Measurements from ENCODE around the gene LMAN1L. TPM values are rescaled to one million over a fixed set of nuclear protein-coding genes. Genes with fewer than 3 reads are reported as not detected.
A peak's percentile ranks its signal among the peaks of the same experiment; 100 is the strongest.

Gene LMAN1L
- total RNA-seq, 1 donor from 2014 or later = 0.75 TPM

DNA sequence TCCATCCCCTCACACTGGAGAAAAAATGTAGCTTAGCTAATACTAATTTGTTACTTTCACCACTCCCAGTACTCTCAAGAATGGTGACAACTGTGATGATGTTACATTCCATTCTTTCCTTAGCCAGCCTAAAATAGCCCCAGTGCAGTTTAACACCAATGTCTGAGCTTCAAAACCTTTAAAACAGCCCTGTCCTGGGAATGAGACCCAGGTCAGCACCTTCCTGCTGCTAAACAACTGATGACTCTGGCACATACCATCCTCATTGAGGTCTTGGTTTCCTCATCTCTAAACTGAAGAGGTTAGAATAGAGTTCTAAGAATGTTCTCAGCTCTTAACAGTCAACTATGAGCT lies 56.7 kb downstream of the LMAN1L start:
- Mint-ChIP-seq H3K27me3 (ENCODE audit: insufficient read depth) (no peaks in the 10 kb centered on the region), H3K36me3 (ENCODE audit: low read depth) (peaks cover 27% of the 10 kb centered on the region), H3K27ac (peak overlapping the region; percentile 94), H3K4me1 (ENCODE audit: low read depth) (peaks cover 67% of the 10 kb centered on the region), H3K4me3 (peak overlapping the region; percentile 97), H3K9me3 (no peaks in the 10 kb centered on the region)
- intact Hi-C loops (cut with micrococcal nuclease) = no loop called here
- DNase-seq (ENCODE audit: low spot score) = no peak

DNA sequence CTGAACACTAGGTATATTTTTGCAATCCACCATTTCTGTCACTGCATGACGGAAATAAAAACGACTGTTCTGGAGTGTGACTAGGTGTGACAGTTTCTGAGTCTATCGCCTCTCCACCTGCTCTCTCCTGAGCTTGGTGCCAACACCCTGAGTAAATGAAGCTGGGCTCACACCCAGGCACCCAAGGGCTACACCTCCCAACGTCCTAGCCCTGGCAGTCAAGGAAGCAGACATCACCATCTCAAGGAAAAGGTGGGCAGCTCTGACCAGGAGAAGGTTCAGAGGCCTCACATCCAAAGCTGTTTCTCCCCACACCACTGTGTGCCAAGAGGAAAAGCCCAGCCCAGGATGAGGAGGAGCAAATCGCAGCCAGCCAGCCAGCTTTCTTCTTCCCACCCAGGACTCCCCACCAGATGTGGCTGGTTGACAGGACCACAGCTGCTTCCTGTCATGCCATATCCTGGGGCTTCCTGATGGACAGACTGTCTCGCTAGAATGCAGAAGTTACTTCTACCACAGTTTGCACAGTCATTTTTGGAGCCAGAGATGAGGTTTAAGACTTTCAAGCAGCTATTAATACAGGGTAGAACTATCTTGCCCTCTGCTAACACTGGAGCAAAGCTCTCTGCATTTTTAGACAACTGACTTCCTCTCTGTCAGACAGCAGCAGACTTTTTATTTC lies 57.2 kb downstream of the LMAN1L start:
- no peaks in the 10 kb centered on the region for H3K27me3 Mint-ChIP-seq (ENCODE audit: insufficient read depth)
- H3K36me3 Mint-ChIP-seq (ENCODE audit: low read depth) = peaks cover 25% of the 10 kb centered on the region

DNA sequence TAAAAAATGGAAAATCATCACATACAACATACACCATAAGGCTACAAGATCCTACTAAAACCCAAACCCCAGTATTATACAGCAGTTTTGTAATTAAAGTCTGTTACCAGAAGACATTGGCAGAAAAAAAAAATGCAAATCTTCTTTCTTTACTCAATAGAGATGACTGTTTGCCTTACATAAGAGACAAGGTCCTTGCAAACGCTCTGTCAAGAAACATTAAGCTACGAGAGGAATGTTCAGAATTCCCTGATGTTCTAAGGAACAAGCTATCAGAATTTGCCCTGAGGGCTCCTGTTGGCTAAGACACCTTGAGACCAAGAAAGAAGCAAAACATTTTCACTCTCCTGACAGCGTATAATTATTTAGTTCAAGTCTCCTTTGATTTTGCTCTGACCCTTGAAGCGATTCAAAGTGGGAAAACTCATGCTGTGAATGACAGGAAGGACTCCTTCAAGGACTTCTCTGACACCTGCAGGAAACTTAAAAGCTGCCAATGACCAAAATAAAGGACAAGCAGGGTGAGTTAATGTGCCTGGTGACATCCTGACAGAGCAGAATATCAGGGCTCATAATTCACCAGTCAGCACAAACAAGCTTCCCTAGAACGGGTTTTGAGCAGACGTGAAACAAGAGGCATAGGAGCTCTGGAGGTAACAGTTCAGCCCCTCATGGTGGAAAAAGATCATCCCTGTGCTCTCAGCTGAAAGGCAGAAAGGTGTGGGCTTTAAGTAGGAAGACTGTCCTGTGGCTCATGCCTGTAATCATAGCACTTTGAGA lies 58.0 kb downstream of the LMAN1L start:
- Mint-ChIP-seq H3K27me3 (ENCODE audit: insufficient read depth) (no peaks in the 10 kb centered on the region), H3K27ac (peak overlapping the region; percentile 94), H3K4me1 (ENCODE audit: low read depth) (peaks cover 58% of the 10 kb centered on the region), H3K4me3 (peak overlapping the region; percentile 97), H3K9me3 (no peaks in the 10 kb centered on the region), H3K36me3 (ENCODE audit: low read depth) (peaks cover 22% of the 10 kb centered on the region)
- intact Hi-C loops (cut with micrococcal nuclease) = loop anchor here (1.0 to 10.0 kb wide), 3 partner anchors 85 to 876 kb away; partner anchors contain the start of genes PML, SIN3A and STOML1
- no peak for DNase-seq (ENCODE audit: low spot score)

More for the DNA sequence above, 57.2 kb downstream of the LMAN1L start:
- intact Hi-C loops (cut with micrococcal nuclease) = loop anchor here (1.0 to 10.0 kb wide), 3 partner anchors 85 to 875 kb away; partner anchors contain the start of genes PML, SIN3A and STOML1
- peak; percentile 59 for DNase-seq (ENCODE audit: low spot score)
- Mint-ChIP-seq H3K4me1 (ENCODE audit: low read depth) (peaks cover 64% of the 10 kb centered on the region), H3K27ac (peak overlapping the region; percentile 94), H3K9me3 (no peaks in the 10 kb centered on the region), H3K4me3 (peak overlapping the region; percentile 97)

DNA sequence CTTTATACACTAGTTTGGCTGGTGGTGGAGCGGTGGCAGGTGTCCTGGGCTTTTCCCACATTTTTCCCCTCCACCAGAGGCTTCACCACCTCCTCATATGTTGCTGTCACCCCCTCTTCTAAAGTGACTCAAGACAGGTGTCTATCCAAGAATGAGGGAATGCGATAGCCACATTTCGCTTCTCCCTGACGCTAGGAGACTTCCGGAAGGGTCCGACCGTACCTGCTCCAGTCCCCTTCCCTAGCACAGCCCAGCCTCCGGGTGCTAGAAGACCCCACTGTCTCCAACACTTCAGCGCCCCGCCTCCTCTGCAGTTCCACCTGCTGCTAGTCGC lies 60.0 kb downstream of the LMAN1L start:
- H3K4me3 Mint-ChIP-seq = peak overlapping the region; percentile 97
- H3K9me3 Mint-ChIP-seq = no peaks in the 10 kb centered on the region
- peaks cover 39% of the 10 kb centered on the region for H3K4me1 Mint-ChIP-seq (ENCODE audit: low read depth)
- DNase-seq (ENCODE audit: low spot score) = no peak
- peaks cover 19% of the 10 kb centered on the region for H3K36me3 Mint-ChIP-seq (ENCODE audit: low read depth)
- intact Hi-C loops (cut with micrococcal nuclease) = loop anchor here (1.0 to 10.0 kb wide), 8 partner anchors 17 to 878 kb away; partner anchors contain the start of genes COX5A, FAM219B, PML and SIN3A
- H3K27ac Mint-ChIP-seq = peak overlapping the region; percentile 86
- peaks cover 4% of the 10 kb centered on the region for H3K27me3 Mint-ChIP-seq (ENCODE audit: insufficient read depth)

DNA sequence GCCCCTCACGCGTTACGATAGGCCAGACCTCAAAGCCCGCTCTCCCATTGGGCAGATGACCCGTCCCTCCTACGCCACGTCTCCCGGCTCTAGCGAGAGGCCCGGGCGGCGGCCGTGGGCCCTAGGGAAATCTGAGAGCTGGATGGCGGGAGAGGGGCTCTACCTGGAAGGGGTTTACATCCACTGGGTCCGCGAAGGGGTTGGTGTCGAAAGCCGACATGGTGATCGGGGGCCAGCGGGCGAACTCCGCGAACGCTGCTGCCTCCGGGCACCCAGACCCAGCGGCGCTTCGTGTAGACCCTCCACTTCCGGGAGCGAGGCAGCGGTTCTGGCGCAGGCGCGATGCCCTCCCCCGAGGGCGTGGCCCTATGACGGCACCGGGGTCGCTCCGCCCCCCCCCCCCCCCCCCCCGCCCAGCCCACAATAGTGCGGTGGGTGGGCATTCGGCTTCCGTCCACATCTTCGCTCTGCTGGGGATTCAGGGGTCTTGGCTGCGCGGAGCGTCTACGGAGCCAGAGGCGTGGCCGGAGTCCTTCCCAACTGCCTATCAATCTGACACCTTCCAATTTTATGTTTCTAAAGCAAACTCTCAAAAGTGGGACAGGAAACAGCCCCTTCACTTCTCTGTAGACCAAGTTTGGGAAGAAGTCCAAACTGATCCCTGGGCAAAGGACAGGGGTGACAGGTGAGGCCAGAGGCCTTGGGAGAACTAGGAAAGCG lies 60.6 kb downstream of the LMAN1L start, which contains the start of gene SCAMP2:
Gene SCAMP2, minus strand, starts transcription at position 330 of the 720 bp plus-strand sequence. Its CDS starts 110 bp downstream, at position 220.
- peaks cover 34% of the 10 kb centered on the region for H3K4me1 Mint-ChIP-seq (ENCODE audit: low read depth)
- peak within 1 kb of the TSS; percentile 86 for H3K27ac Mint-ChIP-seq
- peak; percentile 86 for DNase-seq (ENCODE audit: low spot score)
- peak within 1 kb of the TSS; percentile 97 for H3K4me3 Mint-ChIP-seq
- H3K27me3 Mint-ChIP-seq (ENCODE audit: insufficient read depth) = peaks cover 4% of the 10 kb centered on the region
- peaks cover 14% of the 10 kb centered on the region for H3K36me3 Mint-ChIP-seq (ENCODE audit: low read depth)
- intact Hi-C loops (cut with micrococcal nuclease) = loop anchor here (1.0 to 10.0 kb wide), 8 partner anchors 16 to 878 kb away; partner anchors contain the start of genes COX5A, FAM219B, PML and SIN3A
- no peaks in the 10 kb centered on the region for H3K9me3 Mint-ChIP-seq

DNA sequence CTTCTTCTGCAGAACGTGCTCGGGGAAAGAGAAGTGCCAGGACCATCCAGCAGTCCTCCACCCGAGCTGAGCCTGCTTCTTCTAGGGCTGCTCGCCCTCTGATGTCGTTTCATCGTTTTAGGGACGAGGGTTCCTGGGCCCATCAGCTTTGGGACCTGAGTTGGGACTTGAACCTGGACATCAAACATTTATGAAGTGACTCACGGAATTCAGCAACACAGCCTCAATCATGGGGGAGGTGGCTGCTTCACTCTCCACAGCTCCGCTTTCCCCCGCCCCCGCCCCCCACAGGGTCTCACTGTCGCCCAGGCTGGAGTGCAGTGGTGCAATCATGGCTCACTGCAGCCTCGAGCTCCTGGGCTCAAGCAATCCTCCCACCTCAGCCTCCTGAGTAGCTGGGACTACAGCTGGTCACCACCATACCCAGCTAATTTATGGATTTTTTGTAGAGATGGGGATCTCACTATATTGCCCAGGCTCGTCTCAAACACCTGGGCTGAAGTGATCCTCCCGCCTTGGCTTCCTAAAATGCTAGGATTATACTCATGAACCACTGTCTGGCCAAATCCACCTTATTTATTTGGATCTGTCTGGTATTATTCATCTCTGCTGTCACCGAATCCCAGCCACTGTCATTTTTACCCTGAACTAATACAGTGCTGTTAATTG lies 61.3 kb downstream of the LMAN1L start:
- H3K9me3 Mint-ChIP-seq = no peaks in the 10 kb centered on the region
- peaks cover 12% of the 10 kb centered on the region for H3K36me3 Mint-ChIP-seq (ENCODE audit: low read depth)
- H3K4me3 Mint-ChIP-seq = peak overlapping the region; percentile 97
- H3K27me3 Mint-ChIP-seq (ENCODE audit: insufficient read depth) = peaks cover 4% of the 10 kb centered on the region
- peak overlapping the region; percentile 84 for H3K27ac Mint-ChIP-seq
- no peak for DNase-seq (ENCODE audit: low spot score)
- intact Hi-C loops (cut with micrococcal nuclease) = loop anchor here (1.0 to 10.0 kb wide), 8 partner anchors 15 to 879 kb away; partner anchors contain the start of genes COX5A, FAM219B, PML and SIN3A
- peaks cover 31% of the 10 kb centered on the region for H3K4me1 Mint-ChIP-seq (ENCODE audit: low read depth)

Other genes starting within 250 kb of the LMAN1L start
- 103 and 107 TPM in 2 replicates for gene CLK3, start 197.0 kb upstream of the LMAN1L start, total RNA-seq
- gene EDC3, start 116.8 kb upstream of the LMAN1L start, total RNA-seq = 58.4 and 61.4 TPM in 2 replicates
- gene CYP1A1, start 87.3 kb upstream of the LMAN1L start, total RNA-seq = 0.29 and 0.37 TPM in 2 replicates
- gene CYP1A2, start 64.0 kb upstream of the LMAN1L start, total RNA-seq = not detected in 2 replicates
- 348 and 362 TPM in 2 replicates for gene CSK, start 30.8 kb upstream of the LMAN1L start, total RNA-seq
- 0.17 and 0.29 TPM in 2 replicates for gene CPLX3, start 13.8 kb downstream of the LMAN1L start, total RNA-seq
- 52.1 and 52.4 TPM in 2 replicates for gene ULK3, start 30.3 kb downstream of the LMAN1L start, total RNA-seq
- 93.7 and 103 TPM in 2 replicates for gene SCAMP2, start 60.5 kb downstream of the LMAN1L start, total RNA-seq
- gene MPI, start 77.2 kb downstream of the LMAN1L start, total RNA-seq = 57.7 and 62.8 TPM in 2 replicates
- gene FAM219B, start 94.0 kb downstream of the LMAN1L start, total RNA-seq = 72.6 and 73.2 TPM in 2 replicates
- gene COX5A, start 125.2 kb downstream of the LMAN1L start, total RNA-seq = 273 and 290 TPM in 2 replicates
- gene RPP25, start 143.9 kb downstream of the LMAN1L start, total RNA-seq = 13.3 and 15.3 TPM in 2 replicates
- gene SCAMP5, start 182.7 kb downstream of the LMAN1L start, total RNA-seq = 2.0 and 3.5 TPM in 2 replicates
- gene PPCDC, start 210.8 kb downstream of the LMAN1L start, total RNA-seq = 25.0 and 27.1 TPM in 2 replicates

Data from activated T-helper 1 cell treated with anti-CD3 and anti-CD28 coated beads, Interleukin-12 subunit alpha, Interleukin-12 subunit beta, Interleukin-2, Interleukin-4 antibody, amounts not matched to agents 30 ng/mL and 10 ng/mL and 1 ng/mL, durations not matched to agents 14 hours and 24 hours and 36 hours (primary cell).